Thyroid gland (tissue), 4 donors: ENCODE data around the gene CHGA. TPM values are rescaled to one million over a fixed set of nuclear protein-coding genes. Genes with fewer than 3 reads are reported as not detected.

Experiments
- DNase-seq, 2 donors: peaks; one replicate each; pipeline ENCODE4 v3.0.0-alpha.2; 2019
- H3K27ac ChIP-seq, 3 donors: fragments of 200-600 bp; sonication (generic); 1 replicate in 2 of 3; 2 replicates in 1 of 3; pipeline ENCODE4 v1.5.1; 2016 to 2019; ENCODE audit warnings: mild to moderate bottlenecking in 1 of 3, moderate library complexity in 1 of 3
- H3K27me3 ChIP-seq: fragments of 200-600 bp; sonication (generic); one replicate; pipeline ENCODE4 v1.5.1; 2019
- H3K36me3 ChIP-seq, 2 donors: fragments of 200-600 bp; sonication (generic); one replicate each; pipeline ENCODE4 v1.5.1; 2016 to 2019
- H3K4me1 ChIP-seq, 2 donors: fragments of 200-600 bp; sonication (generic); one replicate each; pipeline ENCODE4 v1.5.1; 2017 to 2019
- H3K4me3 ChIP-seq, 3 donors: fragments of 200-600 bp; sonication (generic); replicated peaks in 1 of 3; 1 replicate in 2 of 3; 2 replicates in 1 of 3; pipeline ENCODE4 v1.5.1; 2016; ENCODE audit warnings: mild to moderate bottlenecking in 1 of 3
- H3K9me3 ChIP-seq: fragments of 200-600 bp; sonication (generic); one replicate; pipeline ENCODE4 v1.5.1; 2017
- CTCF ChIP-seq, 6 experiments: fragments of 200-600 bp in 3 of 6; fragments of 450-650 bp in 3 of 6; sonication (generic) in 3 of 6; IDR thresholded peaks; one replicate each; pipeline ENCODE4 v1.5.1; 2016 to 2019; ENCODE audit warnings: antibody characterized with exemption in 6 of 6, mild to moderate bottlenecking in 2 of 6, inconsistent platforms in 1 of 6, moderate library complexity in 1 of 6
- POLR2A ChIP-seq, 2 donors: fragments of 450-650 bp; IDR thresholded peaks; one replicate each; pipeline ENCODE4 v1.6.1; 2017; ENCODE audit warnings: antibody characterized with exemption in 2 of 2, mild to moderate bottlenecking in 2 of 2, moderate library complexity in 1 of 2
- WGBS, 2 donors: methylation state at CpG; one replicate each; pipeline ENCODE4 v1.1.5; 2017; 5-methylcytosine and 5-hydroxymethylcytosine counted together
- intact Hi-C: fragments of 100-400 bp; cut with DNase I; formaldehyde crosslinking; loops from one replicate; pipeline ENCODE4 v1.15.1; 2023
- total RNA-seq, 4 donors: library from RNA; depleted of rRNA; stranded (reverse); fragments of >200 nt; gene quantifications; one replicate each; pipeline ENCODE4 v1.2.3, GENCODE V29; 2016

The CHGA gene
- total RNA-seq, 4 donors from 2014 or later = 0.54 to 9.6 (median 1.5) TPM

GRCh38 chr14:92922155-92922735 lies 705 bp upstream of the CHGA start:
- H3K4me1 ChIP-seq = peaks cover 0 to 6% of the 10 kb centered on the region in 2 donors

GRCh38 chr14:92923744-92924103 lies 774 bp downstream of the CHGA start:
- 30 to 42% methylated on average over 8 of the region's 8 CpGs for WGBS, 2 donors

More at GRCh38 chr14:92922155-92922735, 705 bp upstream of the CHGA start:
- no peaks in the 10 kb centered on the region for H3K36me3 ChIP-seq
- H3K4me3 ChIP-seq = no peak overlapping the region
- TF ChIP-seq POLR2A (IDR thresholded peaks at IDR 0.05) (no peak), CTCF (IDR thresholded peaks at IDR 0.05) (no peak)
- no peak for DNase-seq
- H3K9me3 ChIP-seq = no peaks in the 10 kb centered on the region
- H3K27me3 ChIP-seq = no peaks in the 10 kb centered on the region
- H3K27ac ChIP-seq = no peak overlapping the region
- intact Hi-C loops = no loop called here
- WGBS, 2 donors = 66 to 69% methylated on average over 4 of the region's 4 CpGs

GRCh38 chr14:92924247-92924646 lies 1.3 kb downstream of the CHGA start:
- TF ChIP-seq POLR2A (IDR thresholded peaks at IDR 0.05) (no peak), CTCF (IDR thresholded peaks at IDR 0.05) (no peak)
- peaks cover 0 to 6% of the 10 kb centered on the region in 2 donors for H3K4me1 ChIP-seq
- no peaks in the 10 kb centered on the region for H3K9me3 ChIP-seq
- 47 to 67% methylated on average over 1 to 5 of the region's 5 CpGs for WGBS, 2 donors
- no peak overlapping the region for H3K27ac ChIP-seq
- no peak for DNase-seq
- intact Hi-C loops = no loop called here
- H3K27me3 ChIP-seq = no peaks in the 10 kb centered on the region
- H3K4me3 ChIP-seq = no peak overlapping the region
- no peaks in the 10 kb centered on the region for H3K36me3 ChIP-seq

More at GRCh38 chr14:92923744-92924103, 774 bp downstream of the CHGA start:
- no peaks in the 10 kb centered on the region for H3K9me3 ChIP-seq
- no peaks in the 10 kb centered on the region for H3K36me3 ChIP-seq
- no peak for DNase-seq
- intact Hi-C loops = no loop called here
- H3K27me3 ChIP-seq = no peaks in the 10 kb centered on the region
- H3K4me3 ChIP-seq = no peak overlapping the region
- no peak overlapping the region for H3K27ac ChIP-seq
- TF ChIP-seq POLR2A (IDR thresholded peaks at IDR 0.05) = no peak
- no peak for TF ChIP-seq CTCF (IDR thresholded peaks at IDR 0.05)
- peaks cover 0 to 6% of the 10 kb centered on the region in 2 donors for H3K4me1 ChIP-seq

- H3K4me3 ChIP-seq = no peak overlapping the region
- DNase-seq = no peak
- H3K27ac ChIP-seq = no peak overlapping the region
- WGBS, 2 donors = 50 to 63% methylated on average over 6 of the region's 6 CpGs
- no peaks in the 10 kb centered on the region for H3K9me3 ChIP-seq
- H3K4me1 ChIP-seq = peaks cover 0 to 6% of the 10 kb centered on the region in 2 donors
- intact Hi-C loops = no loop called here
- H3K27me3 ChIP-seq = no peaks in the 10 kb centered on the region
- H3K36me3 ChIP-seq = no peaks in the 10 kb centered on the region
- TF ChIP-seq CTCF (IDR thresholded peaks at IDR 0.05) (no peak), POLR2A (IDR thresholded peaks at IDR 0.05) (no peak)
Observed at GRCh38 chr14:92925446-92925845, 2.5 kb downstream of the CHGA start.

GRCh38 chr14:92926180-92926845 lies 3.4 kb downstream of the CHGA start:
- no peak overlapping the region for H3K4me3 ChIP-seq
- intact Hi-C loops = no loop called here
- H3K27me3 ChIP-seq = no peaks in the 10 kb centered on the region
- H3K36me3 ChIP-seq = no peaks in the 10 kb centered on the region
- DNase-seq = no peak
- whole genome bisulfite sequencing, 2 donors = 81 to 83% methylated on average over 5 of the region's 5 CpGs
- no peak overlapping the region for H3K27ac ChIP-seq
- peaks cover 0 to 6% of the 10 kb centered on the region in 2 donors for H3K4me1 ChIP-seq
- no peaks in the 10 kb centered on the region for H3K9me3 ChIP-seq
- TF ChIP-seq CTCF (IDR thresholded peaks at IDR 0.05) (no peak), POLR2A (IDR thresholded peaks at IDR 0.05) (no peak)
